Measurements from ENCODE around the gene FXYD5.

Gene FXYD5

DNA sequence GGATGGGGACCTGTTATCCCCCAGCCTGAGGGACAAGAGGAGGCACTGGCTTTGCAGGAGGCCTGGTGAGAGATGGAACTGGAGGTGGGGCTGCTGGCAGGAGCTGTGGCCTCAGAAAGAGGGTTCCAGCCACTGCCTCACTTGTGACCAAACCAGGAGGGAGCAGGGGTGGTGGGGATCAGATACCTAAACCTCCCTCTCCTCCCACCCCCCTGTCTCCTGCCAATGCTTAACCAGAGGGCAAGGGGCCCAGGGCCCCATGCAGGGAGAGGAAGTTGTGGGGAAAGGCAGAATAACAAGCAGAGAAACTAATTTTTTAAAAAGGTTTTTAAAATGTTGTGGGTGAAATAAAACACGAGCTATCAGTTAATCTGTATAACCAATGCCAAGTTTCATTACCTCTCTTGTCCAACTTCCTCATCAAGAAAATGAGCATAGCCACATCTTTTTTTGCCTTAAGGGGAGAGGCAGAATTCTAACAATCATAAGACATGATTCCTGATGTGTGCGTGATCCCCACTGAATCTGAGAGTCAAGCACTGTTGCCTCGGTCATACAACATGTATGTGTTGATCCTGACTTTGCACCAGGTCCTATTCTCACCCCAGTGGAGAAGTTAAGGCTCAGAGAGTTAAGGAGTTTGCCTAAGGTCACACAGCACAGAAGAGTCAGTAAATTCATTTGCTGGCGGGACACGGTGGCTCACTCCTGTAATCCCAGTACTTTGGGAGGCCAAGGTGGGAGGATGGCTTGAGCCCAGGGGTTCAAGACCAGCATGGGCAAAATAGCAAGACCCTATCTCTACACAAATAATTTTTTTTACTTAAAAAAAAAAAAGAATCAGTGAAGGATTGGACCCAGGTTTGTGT is 12.9 kb downstream of the FXYD5 start:
- no peaks in the 10 kb centered on the region for H3K27me3 ChIP-seq (ENCODE audit: insufficient read depth, insufficient read length)
- DNase-seq (ENCODE audit: low read depth, low spot score), result no peak
- H3K36me3 ChIP-seq (ENCODE audit: insufficient read depth, insufficient read length, low read length), result peaks cover 81% of the 10 kb centered on the region
- H3K4me3 ChIP-seq (ENCODE audit: insufficient read length, low read depth), result no peak overlapping the region
- TF ChIP-seq SUZ12 (IDR thresholded peaks at IDR 0.05; ENCODE audit: extremely low read depth, insufficient read depth, insufficient read length) (no peak), YY1 (IDR thresholded peaks at IDR 0.05; ENCODE audit: insufficient read depth, insufficient read length) (no peak), ZNF274 (IDR thresholded peaks at IDR 0.05; ENCODE audit: low read depth, low read length) (no peak)
- peaks cover 40% of the 10 kb centered on the region for H3K9me3 ChIP-seq (ENCODE audit: insufficient read depth, low read length)
- no peak overlapping the region for H3K9ac ChIP-seq (ENCODE audit: insufficient read length, low read depth)
- no peaks in the 10 kb centered on the region for H3K4me1 ChIP-seq (ENCODE audit: insufficient read depth, insufficient read length)

DNA sequence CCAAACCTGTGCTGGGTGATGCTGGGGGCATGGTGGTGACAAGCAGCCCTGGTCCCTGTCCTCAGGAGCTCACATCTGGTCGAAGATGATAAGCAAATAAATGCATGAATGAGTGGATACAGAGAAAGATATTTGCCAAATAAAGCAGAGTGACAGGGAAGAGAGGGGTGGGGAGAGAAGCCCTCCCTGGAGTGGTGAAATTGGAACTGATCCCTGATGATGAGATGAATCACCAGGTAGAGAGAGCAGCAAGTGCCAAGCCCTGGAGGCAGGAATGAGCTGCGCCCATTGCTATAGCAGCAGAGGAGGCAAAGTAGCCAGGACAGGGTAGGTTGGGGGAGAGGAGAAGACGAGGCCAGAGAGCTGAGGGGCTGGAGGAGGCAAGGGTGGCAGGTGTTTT is 13.7 kb downstream of the FXYD5 start:
- H3K4me1 ChIP-seq (ENCODE audit: insufficient read depth, insufficient read length), result no peaks in the 10 kb centered on the region
- H3K9ac ChIP-seq (ENCODE audit: insufficient read length, low read depth), result no peak overlapping the region
- peaks cover 78% of the 10 kb centered on the region for H3K36me3 ChIP-seq (ENCODE audit: insufficient read depth, insufficient read length, low read length)
- TF ChIP-seq YY1 (IDR thresholded peaks at IDR 0.05; ENCODE audit: insufficient read depth, insufficient read length), result no peak
- TF ChIP-seq SUZ12 (IDR thresholded peaks at IDR 0.05; ENCODE audit: extremely low read depth, insufficient read depth, insufficient read length), result no peak
- no peak for TF ChIP-seq ZNF274 (IDR thresholded peaks at IDR 0.05; ENCODE audit: low read depth, low read length)
- no peaks in the 10 kb centered on the region for H3K27me3 ChIP-seq (ENCODE audit: insufficient read depth, insufficient read length)
- no peak overlapping the region for H3K4me3 ChIP-seq (ENCODE audit: insufficient read length, low read depth)
- DNase-seq (ENCODE audit: low read depth, low spot score), result no peak
- H3K9me3 ChIP-seq (ENCODE audit: insufficient read depth, low read length), result peaks cover 36% of the 10 kb centered on the region

- H3K9me3 ChIP-seq (ENCODE audit: insufficient read depth, low read length), result peaks cover 25% of the 10 kb centered on the region
- no peak overlapping the region for H3K9ac ChIP-seq (ENCODE audit: insufficient read length, low read depth)
- TF ChIP-seq YY1 (IDR thresholded peaks at IDR 0.05; ENCODE audit: insufficient read depth, insufficient read length), result no peak
- TF ChIP-seq SUZ12 (IDR thresholded peaks at IDR 0.05; ENCODE audit: extremely low read depth, insufficient read depth, insufficient read length), result no peak
- no peak for TF ChIP-seq ZNF274 (IDR thresholded peaks at IDR 0.05; ENCODE audit: low read depth, low read length)
- peaks cover 69% of the 10 kb centered on the region for H3K36me3 ChIP-seq (ENCODE audit: insufficient read depth, insufficient read length, low read length)
- H3K4me1 ChIP-seq (ENCODE audit: insufficient read depth, insufficient read length), result no peaks in the 10 kb centered on the region
- no peak for DNase-seq (ENCODE audit: low read depth, low spot score)
- no peak overlapping the region for H3K4me3 ChIP-seq (ENCODE audit: insufficient read length, low read depth)
- H3K27me3 ChIP-seq (ENCODE audit: insufficient read depth, insufficient read length), result no peaks in the 10 kb centered on the region
These were observed 14.9 kb downstream of the FXYD5 start for GRCh38 chr19:35169221-35169995.

DNA sequence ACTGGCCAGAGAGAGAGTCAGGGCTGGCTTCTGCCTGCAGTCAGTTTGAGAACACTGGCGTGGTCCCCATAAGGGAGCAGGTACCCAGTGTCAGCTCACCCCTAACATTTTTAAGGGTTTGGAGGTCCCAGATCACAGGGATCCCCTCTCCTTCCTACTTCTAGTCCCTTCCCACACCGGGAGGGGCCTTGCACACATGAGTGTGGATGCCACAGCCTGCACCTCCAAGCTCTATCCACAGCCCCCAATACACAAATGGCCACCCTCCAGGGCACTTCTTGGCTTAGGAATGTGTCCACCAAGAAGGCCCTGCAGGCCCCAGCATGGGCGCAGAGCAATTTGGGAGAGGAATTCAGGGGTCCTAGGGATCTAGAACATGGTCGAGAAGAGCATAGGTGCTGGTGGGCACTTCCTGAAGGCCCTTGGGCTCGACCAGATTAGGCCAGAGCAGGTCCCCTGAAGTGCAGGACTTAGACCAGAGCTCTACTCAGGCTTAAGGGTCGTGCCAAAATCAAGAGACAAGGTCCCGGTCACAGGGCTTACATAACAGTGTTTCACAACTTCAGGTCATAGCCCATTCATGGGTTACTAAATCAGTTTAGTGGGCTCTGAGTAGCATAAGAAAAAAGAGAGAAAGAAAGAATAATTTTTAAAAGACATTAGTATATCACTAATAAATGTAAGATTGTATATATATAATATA is 16.0 kb downstream of the FXYD5 start:
- Histone ChIP-seq H3K27me3 (ENCODE audit: insufficient read depth, insufficient read length) (no peaks in the 10 kb centered on the region), H3K36me3 (ENCODE audit: insufficient read depth, insufficient read length, low read length) (peaks cover 58% of the 10 kb centered on the region), H3K9me3 (ENCODE audit: insufficient read depth, low read length) (peaks cover 14% of the 10 kb centered on the region), H3K4me1 (ENCODE audit: insufficient read depth, insufficient read length) (no peaks in the 10 kb centered on the region), H3K4me3 (ENCODE audit: insufficient read length, low read depth) (no peak overlapping the region), H3K9ac (ENCODE audit: insufficient read length, low read depth) (no peak overlapping the region)
- DNase-seq (ENCODE audit: low read depth, low spot score), result no peak
- no peak for TF ChIP-seq YY1 (IDR thresholded peaks at IDR 0.05; ENCODE audit: insufficient read depth, insufficient read length)

GRCh38 chr19:35171730-35172129 is 17.2 kb downstream of the FXYD5 start:
- Histone ChIP-seq H3K9me3 (ENCODE audit: insufficient read depth, low read length) (peaks cover 2% of the 10 kb centered on the region; the same call in 1 of the 2 replicates), H3K4me3 (ENCODE audit: insufficient read length, low read depth) (no peak overlapping the region), H3K36me3 (ENCODE audit: insufficient read depth, insufficient read length, low read length) (peaks cover 46% of the 10 kb centered on the region), H3K4me1 (ENCODE audit: insufficient read depth, insufficient read length) (no peaks in the 10 kb centered on the region), H3K9ac (ENCODE audit: insufficient read length, low read depth) (no peak overlapping the region), H3K27me3 (ENCODE audit: insufficient read depth, insufficient read length) (no peaks in the 10 kb centered on the region)
- DNase-seq (ENCODE audit: low read depth, low spot score), result no peak
- TF ChIP-seq ZNF274 (IDR thresholded peaks at IDR 0.05; ENCODE audit: low read depth, low read length), result no peak

DNA sequence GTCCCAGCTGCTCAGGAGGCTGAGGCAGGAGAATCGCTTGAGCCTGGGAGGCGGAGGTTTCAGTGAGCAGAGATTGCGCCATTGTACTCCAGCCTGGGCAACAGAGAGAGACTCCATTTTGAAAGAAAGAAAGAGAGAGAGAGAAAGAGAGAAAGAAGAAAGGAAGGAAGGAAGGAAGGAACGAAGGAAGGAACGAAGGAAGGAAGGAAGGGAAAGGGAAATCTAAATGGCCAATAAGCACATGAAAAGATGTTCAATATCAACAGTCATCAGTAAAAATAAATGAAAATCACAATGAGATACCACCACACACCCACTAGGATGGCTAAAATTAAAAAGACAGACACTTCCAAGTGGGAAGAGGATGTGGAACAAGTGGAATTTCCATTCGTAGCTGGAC is 19.7 kb downstream of the FXYD5 start:
- H3K4me3 ChIP-seq (ENCODE audit: insufficient read length, low read depth), result no peak overlapping the region
- no peaks in the 10 kb centered on the region for H3K9me3 ChIP-seq (ENCODE audit: insufficient read depth, low read length)
- DNase-seq (ENCODE audit: low read depth, low spot score), result no peak
- peaks cover 25% of the 10 kb centered on the region for H3K36me3 ChIP-seq (ENCODE audit: insufficient read depth, insufficient read length, low read length)
- no peak for TF ChIP-seq SUZ12 (IDR thresholded peaks at IDR 0.05; ENCODE audit: extremely low read depth, insufficient read depth, insufficient read length)
- no peak for TF ChIP-seq YY1 (IDR thresholded peaks at IDR 0.05; ENCODE audit: insufficient read depth, insufficient read length)
- TF ChIP-seq ZNF274 (IDR thresholded peaks at IDR 0.05; ENCODE audit: low read depth, low read length), result no peak
- H3K27me3 ChIP-seq (ENCODE audit: insufficient read depth, insufficient read length), result no peaks in the 10 kb centered on the region
- no peaks in the 10 kb centered on the region for H3K4me1 ChIP-seq (ENCODE audit: insufficient read depth, insufficient read length)
- H3K9ac ChIP-seq (ENCODE audit: insufficient read length, low read depth), result no peak overlapping the region

- Histone ChIP-seq H3K9me3 (ENCODE audit: insufficient read depth, low read length) (no peaks in the 10 kb centered on the region), H3K4me1 (ENCODE audit: insufficient read depth, insufficient read length) (no peaks in the 10 kb centered on the region), H3K36me3 (ENCODE audit: insufficient read depth, insufficient read length, low read length) (peaks cover 6% of the 10 kb centered on the region), H3K27me3 (ENCODE audit: insufficient read depth, insufficient read length) (no peaks in the 10 kb centered on the region), H3K4me3 (ENCODE audit: insufficient read length, low read depth) (no peak overlapping the region), H3K9ac (ENCODE audit: insufficient read length, low read depth) (no peak overlapping the region)
- no peak for DNase-seq (ENCODE audit: low read depth, low spot score)
- TF ChIP-seq YY1 (IDR thresholded peaks at IDR 0.05; ENCODE audit: insufficient read depth, insufficient read length), result no peak
- no peak for TF ChIP-seq ZNF274 (IDR thresholded peaks at IDR 0.05; ENCODE audit: low read depth, low read length)
- no peak for TF ChIP-seq SUZ12 (IDR thresholded peaks at IDR 0.05; ENCODE audit: extremely low read depth, insufficient read depth, insufficient read length)
These were observed 21.6 kb downstream of the FXYD5 start for GRCh38 chr19:35176181-35176570.
